ENCODE measurements around the gene PYDC2. TPM values are rescaled to one million over a fixed set of nuclear protein-coding genes. Genes with fewer than 3 reads are reported as not detected.

Gene PYDC2
- total RNA-seq, 4 donors from 2014 or later: not detected

GRCh38 chr3:191435981-191436380 lies 25.0 kb upstream of the PYDC2 start:
- DNase-seq (ENCODE audit: low spot score in 2 of 2): no peak
- no peak for TF ChIP-seq CTCF (IDR thresholded peaks at IDR 0.05)
- TF ChIP-seq POLR2A (IDR thresholded peaks at IDR 0.05): no peak
- no peak for TF ChIP-seq EP300 (IDR thresholded peaks at IDR 0.05)
- H3K27ac ChIP-seq: no peak overlapping the region
- H3K27me3 ChIP-seq: no peaks in the 10 kb centered on the region
- 59 to 66% methylated on average over 2 of the region's 2 CpGs for WGBS, 2 donors
- no peaks in the 10 kb centered on the region for H3K4me1 ChIP-seq
- no peak overlapping the region for H3K4me3 ChIP-seq
- no peaks in the 10 kb centered on the region for H3K36me3 ChIP-seq
- H3K9me3 ChIP-seq: no peaks in the 10 kb centered on the region

- DNase-seq (ENCODE audit: low spot score in 2 of 2): no peak
- no peak overlapping the region for H3K4me3 ChIP-seq
- no peak overlapping the region for H3K27ac ChIP-seq
- H3K9me3 ChIP-seq: no peaks in the 10 kb centered on the region
- TF ChIP-seq CTCF (IDR thresholded peaks at IDR 0.05): no peak
- no peak for TF ChIP-seq EP300 (IDR thresholded peaks at IDR 0.05)
- no peak for TF ChIP-seq POLR2A (IDR thresholded peaks at IDR 0.05)
- H3K36me3 ChIP-seq: no peaks in the 10 kb centered on the region
- no peaks in the 10 kb centered on the region for H3K4me1 ChIP-seq
- no peaks in the 10 kb centered on the region for H3K27me3 ChIP-seq
- WGBS, 2 donors: 71 to 75% methylated on average over 2 of the region's 2 CpGs
Measured at GRCh38 chr3:191438150-191438814, 22.7 kb upstream of the PYDC2 start.

GRCh38 chr3:191440532-191440931 lies 20.4 kb upstream of the PYDC2 start:
- H3K27ac ChIP-seq: no peak overlapping the region
- no peaks in the 10 kb centered on the region for H3K9me3 ChIP-seq
- no peak overlapping the region for H3K4me3 ChIP-seq
- no peaks in the 10 kb centered on the region for H3K4me1 ChIP-seq
- no peaks in the 10 kb centered on the region for H3K27me3 ChIP-seq
- H3K36me3 ChIP-seq: no peaks in the 10 kb centered on the region
- no peak for DNase-seq (ENCODE audit: low spot score in 2 of 2)
- WGBS, 2 donors: 85 to 92% methylated on average over 4 of the region's 4 CpGs
- TF ChIP-seq POLR2A (IDR thresholded peaks at IDR 0.05) (no peak), CTCF (IDR thresholded peaks at IDR 0.05) (no peak), EP300 (IDR thresholded peaks at IDR 0.05) (no peak)

GRCh38 chr3:191441687-191442086 lies 19.3 kb upstream of the PYDC2 start:
- Histone ChIP-seq H3K4me1 (no peaks in the 10 kb centered on the region), H3K27me3 (no peaks in the 10 kb centered on the region), H3K9me3 (no peaks in the 10 kb centered on the region), H3K36me3 (no peaks in the 10 kb centered on the region), H3K4me3 (no peak overlapping the region), H3K27ac (no peak overlapping the region)
- TF ChIP-seq CTCF (IDR thresholded peaks at IDR 0.05): no peak
- no peak for TF ChIP-seq EP300 (IDR thresholded peaks at IDR 0.05)
- TF ChIP-seq POLR2A (IDR thresholded peaks at IDR 0.05): no peak
- no peak for DNase-seq (ENCODE audit: low spot score in 2 of 2)
- WGBS, 2 donors: 47 to 69% methylated on average over 2 of the region's 2 CpGs

- H3K27me3 ChIP-seq: no peaks in the 10 kb centered on the region
- H3K4me1 ChIP-seq: no peaks in the 10 kb centered on the region
- H3K27ac ChIP-seq: no peak overlapping the region
- no peak overlapping the region for H3K4me3 ChIP-seq
- 89 to 94% methylated on average over 3 of the region's 3 CpGs for WGBS, 2 donors
- TF ChIP-seq CTCF (IDR thresholded peaks at IDR 0.05) (no peak), POLR2A (IDR thresholded peaks at IDR 0.05) (no peak), EP300 (IDR thresholded peaks at IDR 0.05) (no peak)
- no peaks in the 10 kb centered on the region for H3K9me3 ChIP-seq
- H3K36me3 ChIP-seq: no peaks in the 10 kb centered on the region
- DNase-seq (ENCODE audit: low spot score in 2 of 2): no peak
Measured at GRCh38 chr3:191444569-191444968, 16.4 kb upstream of the PYDC2 start.

Measured in tibial nerve (tissue), 4 donors.